A549 (cell line): ENCODE data around the gene JARID2. TPM values are rescaled to one million over a fixed set of nuclear protein-coding genes. Genes with fewer than 3 reads are reported as not detected.

Experiments used
- ATAC-seq, 2 experiments: fragments of 200-7000 bp in 1 of 2; fragments of >200 bp in 1 of 2; cut with Nextera tagmentation in 1 of 2; cut with Tn5 transposase in 1 of 2; 3 replicates each; pipeline versions ENCODE4 v1.8.0 to v1.9.1; 2018 to 2020; ENCODE audit warnings: mild to moderate bottlenecking in 1 of 2, moderate library complexity in 1 of 2
- CTCF ChIA-PET: fragments of 300-600 bp; sonication (Branson Sonifier 250); formaldehyde crosslinking; extraction: SDS; loops from one replicate; lab custom pipeline; 2021; ENCODE audit warnings: antibody characterized with exemption, inconsistent platforms; lab: Yijun Ruan, JAX
- POLR2A ChIA-PET: fragments of 350-600 bp; formaldehyde crosslinking; extraction: SDS; loops from one replicate; lab custom pipeline; 2021; ENCODE audit warnings: antibody characterized with exemption, inconsistent platforms; lab: Yijun Ruan, JAX
- DNase-seq, 2 experiments: peaks; one replicate each; pipeline versions ENCODE4 v3.0.0 to v3.0.0-alpha.2; 2011 to 2016; ENCODE audit warnings: low read depth in 1 of 2, low spot score in 1 of 2
- FAIRE-seq: peaks from 2 replicates; lab custom pipeline; 2011; peaks lifted over from hg19 to GRCh38; lab: Jason Lieb, UNC
- H3K27ac ChIP-seq, 2 experiments: fragments of >200 bp; sonication (Bioruptor Twin); formaldehyde crosslinking; 3 replicates each; pipeline ENCODE4 v1.5.1; 2016 to 2017
- H3K4me1 ChIP-seq: fragments of >200 bp; sonication (Bioruptor Twin); formaldehyde crosslinking; 3 replicates; pipeline ENCODE4 v1.6.1; 2016
- H3K4me2 ChIP-seq: fragments of >200 bp; sonication (Bioruptor Twin); formaldehyde crosslinking; 3 replicates; pipeline ENCODE4 v1.6.1; 2016
- H3K4me3 ChIP-seq: fragments of >200 bp; sonication (Bioruptor Twin); formaldehyde crosslinking; 3 replicates; pipeline ENCODE4 v1.5.1; 2016
- H3K9me3 ChIP-seq: fragments of >200 bp; sonication (Bioruptor Twin); formaldehyde crosslinking; 3 replicates; pipeline ENCODE4 v1.6.1; 2016
- ATOH8 ChIP-seq: fragments of 250-450 bp; sonication (Bioruptor Pico); IDR thresholded peaks from 2 replicates; pipeline ENCODE4 v1.5.0; 2020; ENCODE audit warnings: low read depth, mild to moderate bottlenecking, moderate library complexity
- CEBPB ChIP-seq, 2 experiments: fragments of >200 bp in 1 of 2; sonication (Bioruptor Twin) in 1 of 2; formaldehyde crosslinking in 1 of 2; IDR thresholded peaks; 2 replicates each; pipeline ENCODE4 v1.6.1; 2012 to 2016
- CHD2 ChIP-seq: fragments of 150-350 bp; IDR thresholded peaks from 2 replicates; pipeline ENCODE4 v1.6.1; 2014; ENCODE audit warnings: low read length; ENCODE audit not compliant: partially characterized antibody
- E2F6 ChIP-seq: IDR thresholded peaks from 2 replicates; pipeline ENCODE4 v1.6.1; 2012; ENCODE audit warnings: low read depth, borderline replicate concordance
- FOSL2 ChIP-seq, 2 experiments: fragments of 450-650 bp in 1 of 2; fragments of >200 bp in 1 of 2; sonication (Bioruptor Twin) in 1 of 2; formaldehyde crosslinking; IDR thresholded peaks; 2 replicates each; pipeline versions ENCODE4 v1.5.0 to v1.6.1; 2016 to 2020; ENCODE audit warnings: mild to moderate bottlenecking in 1 of 2, moderate library complexity in 1 of 2
- HEYL ChIP-seq: fragments of 250-450 bp; sonication (Bioruptor Pico); IDR thresholded peaks from 2 replicates; pipeline ENCODE4 v1.8.0; 2021; ENCODE audit warnings: mild to moderate bottlenecking, moderate library complexity
- HMGXB4 ChIP-seq: fragments of 250-450 bp; sonication (Bioruptor Pico); IDR thresholded peaks from 2 replicates; pipeline ENCODE4 v1.5.0; 2021; ENCODE audit warnings: mild to moderate bottlenecking, moderate library complexity, borderline replicate concordance
- MAX ChIP-seq: IDR thresholded peaks from 2 replicates; pipeline ENCODE4 v1.6.1; 2012
- POLR2A ChIP-seq: IDR thresholded peaks from 2 replicates; pipeline ENCODE4 v1.6.1; 2012; ENCODE audit warnings: mild to moderate bottlenecking, low read length
- RAD21 ChIP-seq, 2 experiments: fragments of >200 bp in 1 of 2; sonication (Bioruptor Twin) in 1 of 2; formaldehyde crosslinking in 1 of 2; IDR thresholded peaks in 1 of 2; conservative IDR thresholded peaks in 1 of 2; 2 replicates in 1 of 2; 3 replicates in 1 of 2; pipeline ENCODE4 v1.6.1; 2012 to 2018; ENCODE audit warnings: inconsistent platforms in 1 of 2
- RARB ChIP-seq: fragments of 250-450 bp; sonication (Bioruptor Pico); IDR thresholded peaks from 2 replicates; pipeline ENCODE4 v1.8.0; 2021; ENCODE audit warnings: mild to moderate bottlenecking, moderate library complexity
- RCOR1 ChIP-seq: fragments of 150-350 bp; IDR thresholded peaks from 2 replicates; pipeline ENCODE4 v1.6.1; 2014; ENCODE audit warnings: antibody characterized with exemption, low read length, low read depth
- RFX5 ChIP-seq: fragments of 450-650 bp; IDR thresholded peaks from 2 replicates; pipeline ENCODE4 v1.7.1; 2014; ENCODE audit warnings: antibody characterized with exemption, mild to moderate bottlenecking, moderate library complexity
- SREBF2 ChIP-seq: fragments of 450-650 bp; IDR thresholded peaks from 2 replicates; pipeline ENCODE4 v1.6.1; 2014; ENCODE audit warnings: mild to moderate bottlenecking, moderate library complexity
- USF2 ChIP-seq: fragments of 450-650 bp; IDR thresholded peaks from 2 replicates; pipeline ENCODE4 v1.6.1; 2014; ENCODE audit warnings: antibody characterized with exemption
- ZC3H11A ChIP-seq: fragments of 450-650 bp; IDR thresholded peaks from 2 replicates; pipeline ENCODE4 v1.6.1; 2014; ENCODE audit warnings: antibody characterized with exemption, mild to moderate bottlenecking
- ZSCAN20 ChIP-seq: fragments of 250-450 bp; sonication (Bioruptor Pico); IDR thresholded peaks from 2 replicates; pipeline ENCODE4 v1.8.0; 2022; ENCODE audit warnings: mild to moderate bottlenecking, moderate library complexity
- WGBS: methylation state at CpG from one replicate; pipeline ENCODE4 v1.1.6; 2017; ENCODE audit errors: missing lambda C conversion rate; 5-methylcytosine and 5-hydroxymethylcytosine counted together
- polyA plus RNA-seq, 4 experiments: library from polyadenylated mRNA; depleted of rRNA in 3 of 4; stranded (reverse); fragments of >200 nt; fragmentation: RNase III in 1 of 4; extraction: RNeasy Plus Mini Kit Qiagen cat#74134 plus additional on column Dnase treatment in 1 of 4; gene quantifications; 2 replicates in 3 of 4; 3 replicates in 1 of 4; pipeline ENCODE4 v1.2.3, GENCODE V29; 2011 to 2017

Gene JARID2
- polyA plus RNA-seq, 2 of the 4 experiments (the other 2 are of a cell fraction) = 7.8 to 8.3 TPM

- peak overlapping the region; percentile 89 for H3K4me3 ChIP-seq
- H3K27ac ChIP-seq = peak overlapping the region; percentile 99 to 100
- CTCF ChIA-PET = no interaction called here
- ATAC-seq = no peak
- 2% methylated on average over 10 of the region's 10 CpGs for WGBS
- peak overlapping the region; percentile 93 for H3K4me2 ChIP-seq
- no peak for DNase-seq
- peaks cover 9% of the 10 kb centered on the region; the same call in 2 of the 3 replicates for H3K4me1 ChIP-seq
- TF ChIP-seq CEBPB (IDR thresholded peaks at IDR 0.05) (no peak), ZC3H11A (no peak), RCOR1 (no peak), POLR2A (no peak), RAD21 (conservative IDR thresholded peaks at IDR 0.05 in 1 of 2, IDR thresholded peaks at IDR 0.05 in 1 of 2) (no peak; a peak in 1 of 5 replicates), USF2 (no peak), HEYL (CRISPR knock-in tag) (no peak), SREBF2 (no peak), ZSCAN20 (CRISPR knock-in tag) (no peak), HMGXB4 (CRISPR knock-in tag) (no peak), FOSL2 (IDR thresholded peaks at IDR 0.05) (no peak), FOSL2 (CRISPR knock-in tag; IDR thresholded peaks at IDR 0.05) (no peak), MAX (no peak), RFX5 (no peak), CHD2 (no peak), ATOH8 (no peak), RARB (no peak)
- FAIRE-seq = no peak
- no peaks in the 10 kb centered on the region for H3K9me3 ChIP-seq
- POLR2A ChIA-PET = no interaction called here
Measured at GRCh38 chr6:15246217-15246665, 372 bp downstream of the JARID2 start.

- H3K4me3 ChIP-seq = peak overlapping the region; percentile 89
- ATAC-seq (no peak), DNase-seq (no peak), FAIRE-seq (no peak)
- H3K9me3 ChIP-seq = no peaks in the 10 kb centered on the region
- WGBS = 2% methylated on average over 18 of the region's 18 CpGs
- H3K4me2 ChIP-seq = peak overlapping the region; percentile 93
- H3K4me1 ChIP-seq = peaks cover 9% of the 10 kb centered on the region; the same call in 2 of the 3 replicates
- H3K27ac ChIP-seq = peak overlapping the region; percentile 99 to 100
- ChIA-PET CTCF (interaction anchor here (0.6 kb wide), 1 partner anchor 996 kb away, joined by 5 read pairs; no protein-coding TSS in a partner anchor), POLR2A (interaction anchor here (0.6 kb wide), 1 partner anchor 25 kb away, joined by 4 read pairs; no protein-coding TSS in a partner anchor)
- TF ChIP-seq HMGXB4 (CRISPR knock-in tag) (no peak), E2F6 (no peak), RFX5 (no peak)
Measured at GRCh38 chr6:15246666-15247499, 1.0 kb downstream of the JARID2 start.
